H1 (cell line): ENCODE results near the gene NUMB. TPM values are rescaled to one million over a fixed set of nuclear protein-coding genes. Genes with fewer than 3 reads are reported as not detected.

Source experiments
- BCL11A ChIP-seq, 2 experiments: IDR thresholded peaks; one replicate each; pipeline ENCODE4 v1.6.1; 2011; ENCODE audit warnings: low read depth in 2 of 2, low read length in 2 of 2, mild to moderate bottlenecking in 2 of 2
- CHD1 ChIP-seq: IDR thresholded peaks from 2 replicates; pipeline ENCODE4 v1.6.1; 2012; ENCODE audit warnings: low read depth, low read length, improper control_type of control experiment
- POLR2A ChIP-seq, 2 experiments: IDR thresholded peaks; 1 replicate in 1 of 2; 2 replicates in 1 of 2; pipeline ENCODE4 v1.6.1; 2011; ENCODE audit warnings: low read depth in 2 of 2, low read length in 2 of 2, mild to moderate bottlenecking in 2 of 2; ENCODE audit errors: control extremely low read depth in 1 of 2
- polyA plus RNA-seq, 7 experiments: library from polyadenylated mRNA; depleted of rRNA in 3 of 7; stranded (reverse) in 5 of 7; unstranded in 2 of 7; fragments of >200 nt in 5 of 7; fragments of 200-250 nt in 2 of 7; gene quantifications; 1 replicate in 5 of 7; 2 replicates in 1 of 7; 4 replicates in 1 of 7; pipeline versions ENCODE4 v1.2.1 to v1.2.3, GENCODE V29; 2011 to 2013; ENCODE audit warnings: missing spikeins in 2 of 7, mixed read lengths in 2 of 7
- total RNA-seq: library from RNA; stranded (reverse); fragmentation: NEBNext Ultra II Directional; extraction: Animal tissue kit (Norgen Biotek cat#: 25700); gene quantifications from 2 replicates; pipeline ENCODE4 v1.2.1, GENCODE V29; 2021

The NUMB gene
- total and polyA plus RNA-seq, 2 of the 8 experiments (the other 6 are each of a cell fraction or from before 2014, with no cell fraction given), result 54.3 to 78.1 TPM

- TF ChIP-seq CHD1 (no peak), POLR2A (IDR thresholded peaks at IDR 0.05; ENCODE audit: control extremely low read depth in 1 of 2, low read depth in 2 of 2, low read length in 2 of 2) (no peak), BCL11A (IDR thresholded peaks at IDR 0.05; ENCODE audit: low read depth in 2 of 2, low read length in 2 of 2) (no peak)
Measured at GRCh38 chr14:73467377-73467776, 9.0 kb upstream of the NUMB start (continued).
